Tibial nerve (tissue), 3 donors: ENCODE results near the gene RAP2C.

Experiments used
- POLR2A ChIP-seq, 2 donors: fragments of 450-650 bp; IDR thresholded peaks; one replicate each; pipeline ENCODE4 v1.6.1; 2017; ENCODE audit warnings: antibody characterized with exemption in 2 of 2, mild to moderate bottlenecking in 2 of 2, moderate library complexity in 2 of 2
- TF ChIP-seq, protein P1 (sequence below), 5 experiments: fragments of 200-600 bp in 3 of 5; fragments of 450-650 bp in 2 of 5; sonication (generic) in 3 of 5; IDR thresholded peaks; one replicate each; pipeline ENCODE4 v1.5.1; 2016 to 2019; ENCODE audit warnings: antibody characterized with exemption in 5 of 5, mild to moderate bottlenecking in 3 of 5, moderate library complexity in 2 of 5

DNA sequence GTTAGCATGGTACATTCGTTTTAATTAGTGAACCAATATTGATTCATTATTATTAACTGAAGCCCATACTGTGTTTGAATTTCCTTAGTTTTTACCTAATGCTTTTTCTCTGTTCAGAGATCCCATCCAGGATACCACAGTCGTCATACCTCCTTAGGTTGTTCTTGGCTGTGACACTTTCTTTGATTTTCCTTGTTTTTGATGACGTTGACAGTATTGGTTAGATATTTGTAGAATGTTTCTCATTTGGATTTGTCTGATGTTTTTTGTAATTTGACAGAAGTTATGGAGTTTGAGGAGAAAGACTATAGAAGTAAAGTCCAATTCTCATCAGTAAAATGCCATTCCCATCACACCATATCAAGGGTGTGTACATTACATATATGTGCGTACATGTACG lies 16.2 kb upstream of the RAP2C start:
- TF ChIP-seq, protein P1, sequence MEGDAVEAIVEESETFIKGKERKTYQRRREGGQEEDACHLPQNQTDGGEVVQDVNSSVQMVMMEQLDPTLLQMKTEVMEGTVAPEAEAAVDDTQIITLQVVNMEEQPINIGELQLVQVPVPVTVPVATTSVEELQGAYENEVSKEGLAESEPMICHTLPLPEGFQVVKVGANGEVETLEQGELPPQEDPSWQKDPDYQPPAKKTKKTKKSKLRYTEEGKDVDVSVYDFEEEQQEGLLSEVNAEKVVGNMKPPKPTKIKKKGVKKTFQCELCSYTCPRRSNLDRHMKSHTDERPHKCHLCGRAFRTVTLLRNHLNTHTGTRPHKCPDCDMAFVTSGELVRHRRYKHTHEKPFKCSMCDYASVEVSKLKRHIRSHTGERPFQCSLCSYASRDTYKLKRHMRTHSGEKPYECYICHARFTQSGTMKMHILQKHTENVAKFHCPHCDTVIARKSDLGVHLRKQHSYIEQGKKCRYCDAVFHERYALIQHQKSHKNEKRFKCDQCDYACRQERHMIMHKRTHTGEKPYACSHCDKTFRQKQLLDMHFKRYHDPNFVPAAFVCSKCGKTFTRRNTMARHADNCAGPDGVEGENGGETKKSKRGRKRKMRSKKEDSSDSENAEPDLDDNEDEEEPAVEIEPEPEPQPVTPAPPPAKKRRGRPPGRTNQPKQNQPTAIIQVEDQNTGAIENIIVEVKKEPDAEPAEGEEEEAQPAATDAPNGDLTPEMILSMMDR (IDR thresholded peaks at IDR 0.05), result no peak
- no peak for TF ChIP-seq POLR2A (IDR thresholded peaks at IDR 0.05)
